ENCODE measurements around the gene RGS19.
A peak's percentile ranks its signal among the peaks of the same experiment; 100 is the strongest.

RGS19 gene

DNA sequence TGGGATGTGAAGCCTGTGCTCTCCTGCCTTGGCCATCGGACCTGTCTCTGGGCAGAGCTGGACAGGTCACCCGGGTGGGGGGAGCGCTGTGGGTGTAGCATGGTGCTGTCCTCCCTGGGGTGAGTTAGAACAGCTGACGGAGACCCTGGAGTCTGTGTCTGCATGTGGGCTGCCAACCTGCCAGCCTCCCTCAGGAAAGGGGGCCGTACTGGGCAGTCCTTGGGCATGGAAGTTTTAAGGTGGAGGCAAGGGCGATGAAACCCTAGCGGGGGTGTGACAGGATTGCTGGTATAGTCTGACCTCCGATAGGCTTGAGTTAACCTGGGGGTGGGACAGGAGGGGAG lies 32.3 kb downstream of the RGS19 start:
- DNase-seq: no peak

DNA sequence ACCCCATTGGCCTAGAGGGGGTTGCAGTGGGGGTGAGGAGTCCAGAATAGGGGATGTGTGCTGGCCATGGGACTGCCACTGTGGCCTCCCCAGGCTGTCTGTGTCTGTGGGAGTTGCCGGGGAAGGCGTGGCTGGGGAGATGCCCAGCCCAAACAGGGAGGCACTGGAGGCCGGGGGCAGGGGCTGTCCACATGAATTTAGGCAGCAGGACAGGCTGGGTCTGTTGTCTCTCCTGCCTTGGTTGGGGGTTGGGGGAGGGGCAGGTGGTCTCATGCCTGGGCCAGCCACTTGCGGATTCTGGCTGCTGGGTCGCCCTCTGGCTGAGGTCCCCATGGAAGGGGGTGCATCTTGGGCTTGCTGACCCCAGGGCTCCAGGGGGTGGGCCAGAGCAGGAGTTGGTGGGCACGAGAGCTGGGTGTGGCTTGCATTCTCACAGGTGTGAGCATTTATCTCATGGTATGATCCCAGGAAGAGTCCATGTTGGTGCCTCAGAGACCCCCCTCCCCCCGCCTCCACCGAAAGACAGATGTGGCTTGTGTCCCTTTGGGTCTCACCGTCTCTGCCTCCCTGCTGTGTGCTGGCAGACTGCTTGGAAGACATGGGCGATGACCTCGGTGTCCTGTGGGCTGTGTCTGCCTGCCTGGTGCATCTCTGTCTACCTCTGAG lies 33.8 kb downstream of the RGS19 start:
- no peak for DNase-seq

GRCh38 chr20:64044484-64045247 lies 34.7 kb downstream of the RGS19 start:
- DNase-seq: no peak

- no peak for DNase-seq
These were observed 35.5 kb downstream of the RGS19 start for GRCh38 chr20:64043768-64044167.

DNA sequence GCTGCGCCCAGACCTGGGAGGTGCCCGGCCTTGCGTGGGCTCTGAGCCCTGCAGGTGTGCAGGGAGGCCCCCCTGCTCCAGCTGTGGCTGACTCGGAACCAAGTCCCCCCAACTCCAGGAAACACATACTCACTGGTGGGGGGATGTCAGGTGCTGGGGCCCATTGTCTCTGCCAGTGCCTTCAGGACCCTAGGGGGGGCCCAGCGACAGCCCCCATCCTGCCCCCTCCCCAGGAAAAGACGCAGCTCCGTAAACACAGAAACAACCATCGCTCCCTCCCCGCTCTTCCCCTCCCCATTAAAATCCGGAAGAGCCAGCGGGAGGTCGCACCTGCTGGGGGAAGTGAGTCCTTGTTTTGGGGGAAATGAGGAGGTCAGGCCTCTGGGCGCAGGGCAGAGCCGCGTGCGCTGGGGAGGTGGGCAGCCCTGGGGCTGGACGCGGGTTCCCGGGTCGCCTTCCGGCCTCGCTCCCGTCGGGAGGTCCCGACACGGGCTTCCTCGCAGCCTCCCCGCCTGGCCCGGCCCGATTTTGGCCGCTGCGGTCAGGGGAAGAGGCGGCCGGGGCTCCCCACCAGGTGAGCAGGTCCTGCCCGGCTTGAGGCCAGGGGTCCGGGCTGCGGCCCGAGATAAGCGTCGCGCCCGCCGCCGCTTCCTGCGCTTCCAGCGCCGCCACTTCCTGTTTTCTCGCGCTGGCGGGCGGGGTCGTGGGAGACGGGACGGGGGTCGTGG lies 37.1 kb downstream of the RGS19 start:
- no peak for DNase-seq

DNA sequence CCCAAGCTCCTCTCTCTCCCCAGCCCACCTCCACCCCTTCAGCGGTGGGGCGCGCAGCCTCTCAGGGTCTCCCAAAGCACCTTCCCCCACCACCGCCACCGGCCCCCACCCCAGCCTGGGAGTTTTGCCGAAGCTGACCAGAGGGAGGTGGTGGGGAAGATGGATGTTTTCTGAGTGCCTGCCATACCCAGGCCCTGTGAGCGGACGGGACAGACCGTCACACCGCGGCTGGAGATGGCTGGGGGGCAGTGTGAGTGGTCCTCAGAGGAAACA lies 37.6 kb downstream of the RGS19 start:
- DNase-seq: no peak

DNA sequence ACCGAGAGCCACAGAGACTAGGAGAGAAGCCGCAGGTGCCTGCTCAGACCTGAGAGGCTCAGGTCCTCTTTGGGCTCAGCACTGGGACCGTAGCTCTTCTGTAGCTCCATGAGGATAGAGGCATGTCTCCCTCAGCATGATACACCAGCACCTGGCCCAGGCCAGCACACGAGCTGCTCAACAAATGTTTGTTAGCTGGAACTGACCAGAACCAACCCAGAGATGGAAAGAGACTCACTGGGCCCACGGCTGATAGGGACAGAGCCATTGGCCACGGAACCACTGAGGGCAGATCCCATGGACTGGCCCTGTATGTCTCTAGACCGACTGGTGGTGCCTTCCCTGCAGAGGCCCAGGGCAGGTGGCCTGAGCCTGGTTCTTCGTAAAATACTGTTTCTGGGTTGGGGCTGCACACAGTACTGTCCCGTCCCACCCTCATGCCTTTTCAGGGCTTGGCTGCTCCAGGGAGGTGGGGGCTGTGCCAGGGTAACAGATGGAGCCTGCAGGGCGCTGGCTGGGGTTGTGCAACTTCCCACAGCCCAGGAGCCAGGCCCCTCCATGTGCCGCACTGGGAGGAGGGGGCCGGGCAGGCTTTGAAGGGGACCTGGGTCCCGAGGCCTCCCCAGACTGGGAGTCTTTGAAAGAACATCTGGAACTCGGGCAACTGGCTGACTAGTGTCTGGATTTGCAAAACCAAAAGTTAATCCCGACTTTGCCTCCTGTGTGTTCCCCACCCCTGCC lies 38.1 kb downstream of the RGS19 start:
- DNase-seq: no peak

DNA sequence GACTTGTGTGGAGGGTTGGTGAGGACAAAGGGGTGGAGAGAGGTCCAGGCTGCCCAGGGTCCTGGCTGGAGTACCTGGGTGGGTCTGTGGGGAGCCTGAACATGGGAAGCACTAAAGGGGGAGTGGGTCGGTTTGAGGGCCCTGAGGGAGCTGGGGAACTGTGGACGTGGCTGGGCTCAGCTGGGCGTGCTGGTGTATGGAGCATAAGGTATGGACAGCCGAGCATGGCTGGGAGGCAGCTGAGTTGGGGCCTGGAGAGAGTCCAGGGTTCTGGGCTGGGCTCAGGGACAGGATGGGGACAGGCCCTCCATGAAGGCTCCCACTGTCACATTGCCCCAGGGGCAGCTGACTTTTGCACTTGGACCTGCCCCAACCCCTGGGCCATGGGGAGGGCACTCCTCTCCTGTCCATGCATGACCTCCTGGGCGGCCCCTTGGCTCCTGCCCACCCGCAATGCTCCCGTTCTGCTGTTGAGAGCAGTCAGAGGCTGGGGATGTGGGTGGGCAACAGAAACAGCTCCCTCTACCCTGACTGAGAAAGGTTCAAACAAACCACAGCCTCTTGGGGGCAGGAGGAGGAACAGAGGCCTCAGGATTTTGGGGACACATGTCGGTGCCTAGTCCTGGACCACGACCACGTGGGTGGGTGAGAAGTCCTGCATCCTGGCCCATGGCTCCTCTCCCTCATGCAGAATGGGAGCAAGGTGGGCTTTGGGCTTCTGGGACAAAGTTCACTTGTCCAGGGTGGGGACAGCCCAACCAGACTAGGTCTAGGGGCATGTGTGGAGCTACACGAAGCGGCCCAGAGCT lies 38.9 kb downstream of the RGS19 start:
- no peak for DNase-seq

DNA sequence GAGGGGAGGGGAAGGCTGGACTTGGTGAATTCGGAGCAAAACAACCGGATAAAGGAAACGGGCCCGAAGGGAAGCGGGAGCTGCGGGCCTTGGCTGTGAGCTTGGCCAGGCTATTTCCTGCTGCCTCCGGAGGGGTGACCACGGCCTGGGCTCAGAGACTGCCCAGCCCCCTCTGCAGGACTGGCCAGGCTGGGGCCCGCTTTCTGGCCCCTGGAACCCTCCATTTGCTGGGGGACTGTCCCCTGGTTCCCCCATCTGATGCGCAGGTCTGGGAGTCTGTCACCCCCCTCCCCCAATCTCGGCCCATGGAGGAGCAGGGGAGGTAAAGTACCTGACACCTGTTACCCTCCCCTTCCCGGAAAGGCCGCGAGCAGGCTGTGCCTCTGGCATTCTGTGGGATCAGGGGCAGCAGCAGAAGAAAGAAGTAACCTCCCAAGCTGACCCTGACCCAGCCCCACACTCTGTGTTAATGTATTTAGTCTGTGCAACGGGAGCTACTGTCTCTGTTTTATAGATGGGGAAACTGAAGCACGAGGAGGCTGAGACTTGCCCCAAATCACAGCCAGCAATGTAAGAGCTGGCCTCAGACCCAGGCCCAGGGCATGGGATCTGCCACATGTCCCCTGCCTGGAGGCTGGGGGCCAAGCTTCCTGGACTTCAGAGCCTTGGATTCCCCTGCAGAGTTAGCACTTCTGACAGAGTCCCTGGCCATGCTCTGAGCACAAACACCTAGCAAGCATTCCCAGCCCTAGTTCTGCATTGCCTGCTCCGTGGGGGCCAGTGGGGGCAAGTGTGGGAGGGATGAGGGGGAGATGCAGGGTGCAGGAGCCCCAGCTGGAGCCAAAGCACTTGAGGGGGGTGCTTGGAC lies 39.8 kb downstream of the RGS19 start:
- no peak for DNase-seq

- DNase-seq: peak; percentile 85
These were observed 40.6 kb downstream of the RGS19 start for GRCh38 chr20:64038565-64039292.

- DNase-seq: no peak
These were observed 41.1 kb downstream of the RGS19 start for GRCh38 chr20:64038224-64038564.

- no peak for DNase-seq
These were observed 41.7 kb downstream of the RGS19 start for GRCh38 chr20:64037498-64038213.

- no peak for DNase-seq
These were observed 42.2 kb downstream of the RGS19 start for GRCh38 chr20:64037199-64037497.

GRCh38 chr20:64036346-64037198 lies 42.7 kb downstream of the RGS19 start:
- peak; percentile 68 for DNase-seq

DNA sequence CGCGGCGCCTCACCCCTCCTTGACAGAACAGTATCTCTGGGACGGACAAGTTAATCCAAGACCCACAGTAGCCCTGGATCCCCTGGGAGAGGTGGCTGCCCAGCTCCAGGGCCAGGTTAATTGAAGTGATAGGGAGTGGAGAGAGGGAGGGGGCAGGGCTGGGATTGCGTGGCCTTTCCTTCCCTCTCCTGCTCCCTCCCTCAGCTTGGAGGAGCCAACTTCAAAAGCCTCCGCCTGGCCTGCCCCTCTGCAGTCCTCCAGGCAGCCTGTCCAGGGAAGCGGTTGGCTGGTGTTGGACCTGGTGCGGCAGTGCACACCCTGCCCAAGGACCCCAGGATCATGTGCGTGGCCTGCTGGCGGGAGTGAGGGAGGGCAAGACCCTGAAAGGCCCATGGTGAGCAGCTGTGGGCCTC lies 43.4 kb downstream of the RGS19 start, which contains the start of gene C20orf204:
Gene C20orf204, plus strand, starts transcription at position 250 of the 413 bp plus-strand sequence. Its CDS starts 142 bp downstream, at position 392.
- no peak for DNase-seq

DNA sequence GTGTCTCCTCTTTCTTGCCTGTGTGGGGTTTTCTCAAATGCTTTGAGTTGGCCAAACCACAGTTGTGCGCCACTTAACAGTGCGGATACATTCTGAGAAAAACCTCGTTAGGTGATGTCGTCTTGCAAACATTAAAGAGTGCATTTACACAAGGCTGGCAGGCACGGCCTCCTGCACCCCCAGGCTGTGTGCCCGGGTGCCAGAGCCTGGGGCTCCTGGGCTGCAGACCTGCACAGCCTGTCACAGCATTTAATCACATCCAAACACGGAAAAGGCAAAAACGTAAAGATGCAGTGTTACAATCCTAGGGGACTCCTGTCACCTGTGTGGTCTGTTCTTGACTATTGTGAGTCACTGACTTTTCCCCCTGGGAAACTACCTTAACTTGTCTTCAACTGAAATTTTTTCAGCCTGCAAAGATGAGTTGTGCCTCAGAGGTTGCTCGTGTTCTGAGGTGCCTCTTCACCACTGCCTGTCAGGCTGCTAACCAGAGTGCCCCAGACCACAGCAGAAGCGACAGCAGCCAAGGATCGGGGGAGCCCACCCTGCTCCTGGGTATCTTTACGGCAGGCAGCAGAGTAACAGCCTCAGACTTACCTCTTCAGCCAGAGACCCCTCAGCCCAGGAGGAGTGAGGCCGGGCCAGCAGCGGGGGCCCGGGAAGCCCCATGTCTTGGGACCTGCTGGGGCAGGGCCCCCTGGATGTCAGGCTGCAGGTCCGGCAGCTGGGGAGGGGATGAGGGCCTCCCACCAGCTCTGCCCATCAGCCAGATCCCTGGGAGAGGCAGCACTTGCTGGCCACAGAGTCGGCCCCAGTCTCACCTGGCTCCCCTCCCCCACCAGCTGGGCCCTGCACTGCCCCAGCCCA lies 44.0 kb downstream of the RGS19 start:
- DNase-seq: peak; percentile 68

- DNase-seq: no peak
These were observed 45.3 kb downstream of the RGS19 start for GRCh38 chr20:64033981-64034493.

Measured in stimulated activated CD8-positive, alpha-beta memory T cell treated with anti-CD3 and anti-CD28 coated beads, Interleukin-4, amount 100 ng/mL, for 48 hours (primary cell).